OCI-LY3 (cell line): ENCODE measurements around the gene CDH4.

Source experiments
- CTCF ChIP-seq: fragments of 200-600, 300-600 bp; sonication (generic); IDR thresholded peaks from 2 replicates; pipeline ENCODE4 v1.5.1; 2014; ENCODE audit warnings: antibody characterized with exemption, low read length, low read depth
- EZH2phosphoT487 ChIP-seq: fragments of 200-600 bp; shearing (Covaris generic); IDR thresholded peaks from 2 replicates; pipeline ENCODE4 v1.6.1; 2018; ENCODE audit warnings: antibody characterized with exemption, mixed run types, low read depth

GRCh38 chr20:61748376-61748775 lies 496.3 kb downstream of the CDH4 start:
- TF ChIP-seq CTCF (no peak), EZH2phosphoT487 (no peak)
